Caki2 (cell line): Measurements from ENCODE around the gene ECE2. TPM values are rescaled to one million over a fixed set of nuclear protein-coding genes. Genes with fewer than 3 reads are reported as not detected.

ENCODE experiments used
- DNase-seq: peaks from one replicate; pipeline ENCODE4 v3.0.0-alpha.2; 2015; ENCODE audit warnings: low read depth
- in situ Hi-C: cut with HindIII; loops from 2 replicates; pipeline ENCODE4 v1.10.0; 2016; ENCODE audit warnings: low sequenced_read_pairs, low pct_unique_long_range_greater_than_20kb, mixed read lengths
- total RNA-seq: library from RNA; depleted of rRNA; stranded (reverse); fragments of >200 nt; shearing (Covaris generic); gene quantifications from 2 replicates; pipeline ENCODE4 v1.2.3, GENCODE V29; 2014; ENCODE audit warnings: low replicate concordance

The ECE2 gene
- total RNA-seq, 1 experiment from 2014 or later, result not detected

- in situ Hi-C loops, result no loop called here
- DNase-seq, result no peak
These were observed 47.1 kb downstream of the ECE2 start for GRCh38 chr3:184322731-184323487.

GRCh38 chr3:184323696-184324095 is 47.9 kb downstream of the ECE2 start:
- DNase-seq, result no peak
- in situ Hi-C loops, result no loop called here

- in situ Hi-C loops, result no loop called here
These were observed 49.4 kb downstream of the ECE2 start for GRCh38 chr3:184325269-184325668.

GRCh38 chr3:184325715-184326369 is 50.0 kb downstream of the ECE2 start:
- in situ Hi-C loops, result no loop called here
- DNase-seq, result no peak

More at GRCh38 chr3:184325269-184325668, 49.4 kb downstream of the ECE2 start:
- DNase-seq, result no peak

- in situ Hi-C loops, result no loop called here
- DNase-seq, result no peak
These were observed 51.3 kb downstream of the ECE2 start for GRCh38 chr3:184327171-184327570.

DNA sequence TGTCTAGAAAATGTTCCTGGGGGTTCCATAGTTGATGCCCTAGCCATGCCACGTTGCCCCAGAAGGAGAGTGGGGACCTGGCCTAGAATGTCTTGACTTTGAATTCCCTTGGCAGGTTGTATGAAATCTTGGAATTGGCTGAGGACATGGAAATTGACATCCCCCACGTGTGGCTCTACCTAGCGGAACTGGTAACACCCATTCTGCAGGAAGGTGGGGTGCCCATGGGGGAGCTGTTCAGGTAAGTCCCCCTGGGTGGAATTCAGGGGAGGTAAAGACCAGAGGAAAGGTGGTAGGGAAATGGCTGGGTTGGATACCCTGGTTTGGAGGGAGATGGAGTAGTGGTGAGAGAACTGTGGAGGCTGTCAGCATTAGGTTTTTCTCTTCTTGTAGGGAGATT is 52.7 kb downstream of the ECE2 start:
- in situ Hi-C loops, result no loop called here
- no peak for DNase-seq

- DNase-seq, result no peak
These were observed 56.7 kb downstream of the ECE2 start for GRCh38 chr3:184332370-184333090.

GRCh38 chr3:184333190-184333589 is 57.4 kb downstream of the ECE2 start:
- in situ Hi-C loops, result no loop called here
- DNase-seq, result no peak

More at GRCh38 chr3:184332370-184333090, 56.7 kb downstream of the ECE2 start:
- in situ Hi-C loops, result no loop called here

- no peak for DNase-seq
- in situ Hi-C loops, result no loop called here
These were observed 57.9 kb downstream of the ECE2 start for GRCh38 chr3:184333700-184334099.

- DNase-seq, result peak; percentile 45
- in situ Hi-C loops, result no loop called here
These were observed 58.8 kb downstream of the ECE2 start for GRCh38 chr3:184334470-184335158.

DNA sequence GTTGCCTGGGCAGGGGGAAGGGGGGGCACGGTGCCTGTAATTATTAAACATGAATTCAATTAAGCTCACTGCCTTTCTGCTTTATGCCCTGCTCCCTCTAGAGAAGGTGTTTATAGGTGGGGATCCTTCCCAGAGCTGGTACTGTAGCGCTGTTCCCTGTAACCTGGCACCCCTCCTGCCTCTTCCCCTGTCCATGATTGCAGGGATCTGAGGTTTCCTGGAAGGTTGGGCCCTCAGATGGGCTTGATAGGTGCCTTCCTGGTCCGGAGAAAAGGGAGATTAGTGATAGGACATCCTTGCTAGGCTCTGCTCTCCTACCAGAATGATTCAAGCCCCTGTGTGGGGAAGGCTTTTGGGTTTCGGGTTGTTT is 59.5 kb downstream of the ECE2 start:
- no peak for DNase-seq
- in situ Hi-C loops, result no loop called here

- in situ Hi-C loops, result no loop called here
- peak; percentile 73 for DNase-seq
These were observed 60.1 kb downstream of the ECE2 start for GRCh38 chr3:184335661-184336546.

DNA sequence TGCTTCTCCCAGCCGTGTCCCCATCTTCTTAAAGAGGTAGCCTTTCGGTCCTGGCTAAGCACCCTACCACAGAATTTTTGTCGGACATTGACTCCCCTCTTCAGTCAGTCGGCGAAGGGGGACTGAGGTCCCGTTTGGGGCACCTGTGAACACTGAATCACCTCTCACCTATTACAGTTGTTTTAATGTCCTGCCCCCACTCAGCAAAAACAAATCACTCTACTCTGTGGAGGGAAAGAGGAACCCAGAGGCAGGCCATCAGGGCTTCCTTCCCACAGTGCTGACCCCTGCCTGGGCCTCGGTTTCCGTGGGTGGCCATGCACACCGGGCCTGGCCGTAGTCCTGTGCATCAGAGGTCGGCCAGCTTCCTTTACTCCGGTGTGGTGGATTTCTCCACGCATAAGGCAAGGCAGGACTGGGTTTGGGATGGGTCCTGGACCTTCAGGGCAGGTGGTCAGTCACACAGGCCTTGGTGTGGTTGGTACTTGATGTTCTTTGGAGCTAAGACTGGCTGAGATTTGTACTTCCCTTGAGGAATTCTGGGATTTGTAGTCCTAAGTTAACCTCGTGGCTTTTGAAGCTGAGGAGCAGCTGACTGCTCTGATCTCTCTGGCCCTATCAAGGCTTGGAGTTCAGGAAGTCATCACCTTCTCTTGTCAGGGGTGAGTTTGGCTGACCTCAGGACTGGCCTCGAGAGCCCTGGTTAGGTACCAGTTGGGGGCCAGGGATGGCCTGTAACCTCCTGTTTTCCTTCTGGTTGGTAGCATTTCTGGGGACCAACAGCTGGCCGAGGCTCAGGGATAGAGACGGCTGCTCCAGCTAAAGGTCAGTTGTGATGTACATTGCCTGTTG is 61.0 kb downstream of the ECE2 start:
- peak; percentile 60 for DNase-seq
- in situ Hi-C loops, result no loop called here

GRCh38 chr3:184337399-184337714 is 61.5 kb downstream of the ECE2 start, which contains the start of gene FAM131A:
Gene FAM131A, plus strand, starts transcription at chr3:184337600. Its CDS starts 31 bp downstream, at chr3:184337631.
- DNase-seq, result no peak
- in situ Hi-C loops, result no loop called here

DNA sequence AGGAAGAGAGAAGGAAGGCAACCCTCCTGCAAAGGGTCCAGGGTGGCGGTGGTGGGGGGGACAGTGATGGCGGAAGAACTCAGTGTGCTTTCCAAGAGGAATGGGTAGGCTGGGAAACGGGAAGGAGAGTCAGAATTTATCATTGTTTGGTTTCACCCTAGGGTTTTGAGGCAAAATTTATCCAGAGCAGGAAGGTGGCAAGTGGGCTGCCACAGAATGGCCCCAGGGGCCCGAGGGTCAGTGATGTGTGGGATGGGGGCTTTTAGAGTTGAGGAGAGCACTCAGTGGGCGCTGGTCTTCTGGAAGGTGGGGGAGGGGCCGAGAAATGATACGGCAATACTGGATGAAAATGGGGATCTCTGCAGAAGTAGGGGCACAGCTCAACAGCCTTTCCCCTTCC is 62.2 kb downstream of the ECE2 start:
- DNase-seq, result no peak
- in situ Hi-C loops, result no loop called here

DNA sequence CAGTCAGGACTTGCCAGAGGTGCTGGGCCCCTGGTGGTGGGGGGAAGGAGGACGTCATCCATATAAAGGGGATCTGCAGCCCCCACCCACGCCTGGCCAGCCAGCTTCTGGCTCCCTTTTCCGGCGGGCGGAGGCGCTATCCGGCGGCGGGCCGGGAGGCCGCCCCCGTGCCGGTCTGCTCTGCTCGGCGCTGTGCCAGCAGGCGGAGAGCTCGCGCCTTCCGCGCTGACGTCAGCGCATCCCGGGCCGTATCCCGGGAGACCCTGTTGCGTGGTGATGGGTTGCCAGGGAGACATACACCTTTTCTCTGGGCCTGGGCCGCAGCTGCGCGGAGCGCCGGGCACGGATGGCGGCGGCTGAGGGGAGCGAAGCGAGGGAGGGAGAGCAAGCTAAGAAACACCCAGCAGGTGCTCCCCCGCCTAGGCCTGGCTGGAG is 62.7 kb downstream of the ECE2 start:
- in situ Hi-C loops, result no loop called here
- no peak for DNase-seq

DNA sequence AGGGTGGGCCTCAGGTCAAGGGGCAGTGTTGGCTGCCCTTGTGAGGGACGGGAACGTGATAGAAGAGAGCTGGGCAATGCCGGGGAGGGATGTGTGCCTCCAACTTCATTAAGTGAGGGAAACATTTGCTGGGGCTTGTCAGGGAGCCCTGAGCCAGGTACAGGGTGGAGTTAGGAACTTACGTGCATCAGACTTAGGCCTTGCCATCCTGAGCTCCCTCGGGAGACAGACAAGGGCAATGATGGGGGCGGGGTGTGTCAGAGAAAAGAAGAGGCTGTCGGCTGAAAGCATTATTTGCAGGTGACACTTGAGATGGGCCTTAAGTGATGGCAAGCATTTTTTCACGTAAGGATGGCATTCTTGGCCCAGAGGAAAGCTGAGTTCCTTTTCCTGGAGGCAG is 63.2 kb downstream of the ECE2 start:
- DNase-seq, result no peak
- in situ Hi-C loops, result no loop called here
